Small intestine (tissue), 7 donors: ENCODE results near the gene P2RX4. TPM values are rescaled to one million over a fixed set of nuclear protein-coding genes. Genes with fewer than 3 reads are reported as not detected.

Experiments used
- DNase-seq, 2 donors: peaks; one replicate each; pipeline versions ENCODE4 v3.0.0 to v3.0.0-alpha.2; 2013
- FAIRE-seq: peaks from 2 replicates; lab custom pipeline; 2012; peaks lifted over from hg19 to GRCh38; lab: Jason Lieb, UNC
- H3K27ac ChIP-seq, 3 donors: one replicate each; pipeline ENCODE4 v1.5.1; 2013; ENCODE audit warnings: low read length in 2 of 3, mild to moderate bottlenecking in 2 of 3, control low read depth in 1 of 3, inconsistent platforms in 1 of 3, low read depth in 1 of 3, moderate library complexity in 1 of 3
- H3K27me3 ChIP-seq, 3 donors: one replicate each; pipeline ENCODE4 v1.6.1; 2013; ENCODE audit warnings: low read length in 3 of 3, inconsistent platforms in 1 of 3; ENCODE audit not compliant: control insufficient read depth in 3 of 3, insufficient read depth in 3 of 3
- H3K36me3 ChIP-seq, 3 donors: one replicate each; pipeline ENCODE4 v1.6.1; 2013; ENCODE audit warnings: low read length in 3 of 3, inconsistent platforms in 1 of 3, low read depth in 1 of 3, mild to moderate bottlenecking in 1 of 3, moderate library complexity in 1 of 3; ENCODE audit not compliant: control insufficient read depth in 3 of 3, insufficient read depth in 2 of 3
- H3K4me1 ChIP-seq, 3 donors: one replicate each; pipeline ENCODE4 v1.6.1; 2013; ENCODE audit warnings: low read length in 2 of 3, inconsistent platforms in 1 of 3, low read depth in 1 of 3, mild to moderate bottlenecking in 1 of 3, moderate library complexity in 1 of 3; ENCODE audit not compliant: control insufficient read depth in 3 of 3, insufficient read depth in 2 of 3
- H3K4me3 ChIP-seq, 3 donors: one replicate each; pipeline ENCODE4 v1.5.1; 2013; ENCODE audit warnings: low read length in 3 of 3, control low read depth in 1 of 3, inconsistent platforms in 1 of 3, low read depth in 1 of 3, mild to moderate bottlenecking in 1 of 3, moderate library complexity in 1 of 3
- H3K9me3 ChIP-seq, 2 donors: one replicate each; pipeline ENCODE4 v1.6.1; 2013; ENCODE audit warnings: low read depth in 1 of 2, low read length in 1 of 2; ENCODE audit not compliant: control insufficient read depth in 2 of 2, insufficient read depth in 1 of 2
- WGBS, 3 donors: extraction: QIAGEN DNeasy Blood & Tissue Kit; methylation state at CpG; one replicate each; pipeline ENCODE4 v1.1.7; 2013; 5-methylcytosine and 5-hydroxymethylcytosine counted together
- polyA plus RNA-seq, 4 donors: library from polyadenylated mRNA; stranded (reverse) in 3 of 4; unstranded in 1 of 4; fragments of 200-250 nt in 3 of 4; fragments of 120-200 nt in 1 of 4; gene quantifications; one replicate each; pipeline versions ENCODE4 v1.2.1 to v1.2.3, GENCODE V29; 2013
- donor health status: healthy with polysubstance abuse.
- donor health status: control.
- donor health status: control.
- donor health status: Bipolar disorder and iron deficiency.
- donor health status: healthy.

The P2RX4 gene
- polyA plus RNA-seq, 4 donors: 17.5 to 129 (median 43.5) TPM

DNA sequence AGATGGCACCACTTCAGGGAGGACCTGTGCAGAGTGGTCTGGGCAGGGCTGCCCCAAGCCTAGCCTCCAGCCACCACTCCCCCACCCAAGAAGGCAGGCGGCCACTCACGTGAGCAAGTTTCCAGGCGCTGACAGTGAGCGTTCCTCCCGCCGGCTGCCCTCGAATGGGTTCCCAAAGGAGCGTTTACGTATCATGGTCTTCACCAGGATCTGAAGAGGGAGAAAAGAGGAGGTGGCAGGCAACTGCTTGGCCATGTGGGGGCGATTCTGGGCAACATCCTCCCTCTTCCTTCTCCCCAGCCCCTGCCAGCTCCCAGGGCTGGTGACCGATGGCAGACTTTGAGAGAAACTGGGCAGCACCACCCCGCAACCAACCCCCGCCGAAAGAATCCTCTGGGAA is 35.1 kb downstream of the P2RX4 start:
- H3K4me1 ChIP-seq: peaks cover 0 to 6% (median 0%) of the 10 kb centered on the region in 3 donors
- H3K4me3 ChIP-seq: no peak overlapping the region
- no peaks in the 10 kb centered on the region for H3K9me3 ChIP-seq
- FAIRE-seq (no peak), DNase-seq (no peak)
- WGBS, 3 donors: 93 to 97% (median 95%) methylated on average over 12 to 14 of the region's 14 CpGs
- H3K27me3 ChIP-seq: no peaks in the 10 kb centered on the region
- no peak overlapping the region for H3K27ac ChIP-seq
- H3K36me3 ChIP-seq: peaks cover 12 to 88% (median 14%) of the 10 kb centered on the region in 3 donors

DNA sequence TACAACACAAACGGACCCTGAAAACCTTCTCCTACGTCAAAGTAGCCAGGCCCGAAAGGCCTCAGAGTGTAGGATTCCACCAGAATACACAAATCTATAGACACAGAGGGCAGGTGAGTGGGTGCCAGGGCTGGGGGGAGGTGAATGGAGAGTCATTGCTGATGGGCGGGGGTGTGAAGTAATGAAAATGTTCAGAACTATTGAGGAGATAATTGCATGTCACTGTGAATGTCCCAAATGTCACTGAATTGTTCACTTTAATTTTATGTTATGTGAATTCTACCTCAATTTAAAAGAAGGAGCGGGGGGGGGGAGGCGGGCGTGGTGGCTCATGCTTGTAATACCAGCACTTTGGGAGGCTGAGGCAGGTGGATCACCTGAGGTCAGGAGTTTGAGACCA is 36.0 kb downstream of the P2RX4 start:
- WGBS, 3 donors: 93 to 94% (median 93%) methylated on average over 7 of the region's 7 CpGs
- Histone ChIP-seq H3K4me3 (no peak overlapping the region), H3K36me3 (peaks cover 13 to 88% (median 15%) of the 10 kb centered on the region in 3 donors), H3K27me3 (no peaks in the 10 kb centered on the region), H3K9me3 (no peaks in the 10 kb centered on the region), H3K27ac (no peak overlapping the region), H3K4me1 (peaks cover 0 to 2% (median 0%) of the 10 kb centered on the region in 3 donors)
- no peak for DNase-seq
- no peak for FAIRE-seq

DNA sequence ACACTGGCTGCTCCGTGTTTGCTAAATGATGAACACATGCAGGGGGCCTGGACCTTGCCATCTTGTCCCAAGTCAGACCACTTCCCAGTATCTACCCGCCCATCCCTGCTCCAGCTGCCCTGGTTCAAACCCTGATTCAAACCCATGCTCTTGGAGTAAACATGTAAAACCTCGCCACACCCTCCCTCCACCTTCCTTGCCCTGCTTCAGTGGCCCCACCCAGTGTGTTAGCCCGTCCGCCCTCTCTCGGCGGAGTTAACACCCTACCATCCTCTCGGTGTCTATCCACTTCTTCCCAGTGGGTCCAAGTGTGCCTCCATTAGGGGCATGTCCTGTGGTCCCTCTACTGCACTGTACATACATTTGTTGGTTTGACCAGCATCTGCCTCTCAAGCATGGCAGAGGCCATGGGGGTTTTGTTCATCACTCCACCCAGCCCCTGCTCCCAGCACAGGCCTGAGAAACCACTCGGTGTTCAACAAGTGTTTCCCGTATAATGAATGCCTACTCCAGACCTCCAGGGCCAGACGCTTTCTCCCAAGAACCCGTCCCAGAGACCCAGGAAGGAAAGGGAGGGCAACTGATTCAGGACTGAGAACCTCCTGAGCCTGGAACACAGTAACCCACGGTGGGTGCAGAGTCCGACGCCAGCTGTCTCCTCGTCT is 37.1 kb downstream of the P2RX4 start:
- H3K9me3 ChIP-seq: no peaks in the 10 kb centered on the region
- FAIRE-seq (no peak), DNase-seq (no peak)
- H3K27ac ChIP-seq: no peak overlapping the region
- no peaks in the 10 kb centered on the region for H3K4me1 ChIP-seq
- peaks cover 15 to 83% (median 16%) of the 10 kb centered on the region in 3 donors for H3K36me3 ChIP-seq
- WGBS, 3 donors: 90 to 91% (median 90%) methylated on average over 16 of the region's 16 CpGs
- no peaks in the 10 kb centered on the region for H3K27me3 ChIP-seq
- H3K4me3 ChIP-seq: no peak overlapping the region

DNA sequence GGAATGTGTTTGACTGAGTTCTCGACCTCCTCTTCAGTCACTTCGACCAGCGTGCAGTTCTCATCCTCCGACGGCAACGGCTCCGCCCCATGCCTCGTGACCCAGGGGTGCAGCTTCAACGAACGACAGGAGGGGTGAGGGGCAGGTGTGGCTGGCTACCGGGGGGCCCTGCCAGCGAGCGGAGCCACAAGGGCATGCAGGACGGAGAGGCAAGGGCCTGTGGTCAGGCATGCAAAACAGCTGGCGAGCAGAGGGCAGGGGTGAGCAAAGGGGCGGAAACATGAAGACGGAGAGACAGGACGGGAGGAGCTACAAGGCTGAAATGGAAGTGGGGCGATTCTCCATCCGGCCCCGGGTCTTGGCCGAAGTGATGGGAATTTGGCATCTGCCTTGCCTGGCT is 38.7 kb downstream of the P2RX4 start:
- WGBS, 3 donors: 84 to 97% (median 90%) methylated on average over 22 of the region's 22 CpGs
- peaks cover 13 to 89% (median 22%) of the 10 kb centered on the region in 3 donors for H3K36me3 ChIP-seq
- no peaks in the 10 kb centered on the region for H3K27me3 ChIP-seq
- no peak for DNase-seq
- no peak for FAIRE-seq
- H3K9me3 ChIP-seq: no peaks in the 10 kb centered on the region
- no peak overlapping the region for H3K4me3 ChIP-seq
- no peak overlapping the region for H3K27ac ChIP-seq
- H3K4me1 ChIP-seq: no peaks in the 10 kb centered on the region

- WGBS, 3 donors: 81 to 85% (median 85%) methylated on average over 14 of the region's 14 CpGs
- DNase-seq (no peak), FAIRE-seq (no peak)
- no peaks in the 10 kb centered on the region for H3K27me3 ChIP-seq
- H3K9me3 ChIP-seq: no peaks in the 10 kb centered on the region
- H3K4me3 ChIP-seq: no peak overlapping the region
- peaks cover 16 to 86% (median 27%) of the 10 kb centered on the region in 3 donors for H3K36me3 ChIP-seq
- no peaks in the 10 kb centered on the region for H3K4me1 ChIP-seq
- H3K27ac ChIP-seq: no peak overlapping the region
Observed at GRCh38 chr12:121250359-121250758, 40.4 kb downstream of the P2RX4 start.

- WGBS, 3 donors: 76 to 100% (median 98%) methylated on average over 2 of the region's 2 CpGs
- Histone ChIP-seq H3K27ac (no peak overlapping the region), H3K4me1 (no peaks in the 10 kb centered on the region), H3K27me3 (no peaks in the 10 kb centered on the region), H3K36me3 (peaks cover 17 to 83% (median 27%) of the 10 kb centered on the region in 3 donors), H3K4me3 (no peak overlapping the region), H3K9me3 (no peaks in the 10 kb centered on the region)
- FAIRE-seq (no peak), DNase-seq (no peak)
Observed at GRCh38 chr12:121251838-121252237, 41.9 kb downstream of the P2RX4 start.

DNA sequence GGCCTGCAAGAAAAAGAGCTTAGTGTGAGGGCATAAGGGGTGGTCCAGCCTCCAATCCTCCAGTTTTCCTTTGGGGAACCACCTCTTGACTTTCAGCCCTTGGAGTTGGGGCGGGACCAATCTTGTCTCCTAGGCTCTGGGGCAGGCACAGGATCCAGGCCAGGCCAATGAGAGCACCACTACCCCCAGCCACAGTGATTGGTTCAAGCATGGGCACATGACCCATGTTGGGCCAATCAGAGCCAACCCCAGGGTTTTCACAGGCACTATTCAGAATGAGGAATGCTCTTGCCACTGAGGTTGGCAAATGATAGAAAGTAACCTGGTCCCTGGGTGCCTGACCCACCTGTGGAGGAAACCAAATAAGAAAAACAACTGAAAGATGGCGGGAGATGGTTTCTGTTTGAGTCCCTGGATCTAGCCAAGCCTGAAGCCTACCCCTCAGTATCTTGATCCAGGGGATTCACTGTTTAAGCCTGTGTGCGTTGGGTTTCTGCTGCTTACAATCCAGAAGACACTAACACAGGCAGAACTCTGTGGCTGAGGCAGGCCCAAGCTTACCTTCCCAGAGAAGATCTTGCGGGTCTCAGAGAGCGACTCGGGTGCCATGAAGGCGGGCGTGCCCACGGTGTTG is 42.9 kb downstream of the P2RX4 start:
- Histone ChIP-seq H3K4me3 (no peak overlapping the region), H3K27ac (no peak overlapping the region), H3K9me3 (no peaks in the 10 kb centered on the region), H3K27me3 (no peaks in the 10 kb centered on the region), H3K36me3 (peaks cover 20 to 76% (median 25%) of the 10 kb centered on the region in 3 donors), H3K4me1 (no peaks in the 10 kb centered on the region)
- no peak for FAIRE-seq
- 95 to 99% (median 99%) methylated on average over 9 of the region's 9 CpGs for WGBS, 3 donors
- DNase-seq: peak in 1 of 2 donors; percentile 22

- no peak for FAIRE-seq
- H3K36me3 ChIP-seq: peaks cover 17 to 73% (median 25%) of the 10 kb centered on the region in 3 donors
- H3K27ac ChIP-seq: no peak overlapping the region
- H3K27me3 ChIP-seq: no peaks in the 10 kb centered on the region
- WGBS, 3 donors: 93 to 95% (median 94%) methylated on average over 15 of the region's 15 CpGs
- H3K4me3 ChIP-seq: no peak overlapping the region
- no peaks in the 10 kb centered on the region for H3K4me1 ChIP-seq
- DNase-seq: no peak
- H3K9me3 ChIP-seq: no peaks in the 10 kb centered on the region
Observed at GRCh38 chr12:121253638-121254335, 43.9 kb downstream of the P2RX4 start.
